Endothelial cell of umbilical vein (primary cell): ENCODE measurements around the gene GLUL. TPM values are rescaled to one million over a fixed set of nuclear protein-coding genes. Genes with fewer than 3 reads are reported as not detected.

Source experiments
- BruUV-seq: library from RNA; stranded (reverse); fragments of 400-500 nt; replicated peaks from 2 replicates; lab custom pipeline; 2021; lab: Mats Ljungman, UMichigan
- CTCF ChIA-PET: fragments of 300-600, 350-600 bp; sonication (Branson Sonifier 250); formaldehyde crosslinking; loops from one replicate; lab custom pipeline; 2021; ENCODE audit warnings: antibody characterized with exemption, inconsistent platforms; lab: Charles Lee
- POLR2A ChIA-PET: fragments of 300-600, 350-600 bp; sonication (Branson Sonifier 250); formaldehyde crosslinking; loops from one replicate; lab custom pipeline; 2021; ENCODE audit warnings: antibody characterized with exemption, inconsistent platforms; lab: Charles Lee
- DNase-seq: peaks from one replicate; pipeline ENCODE4 v3.0.0-alpha.2; 2011; ENCODE audit warnings: low read depth, low spot score
- FAIRE-seq: peaks from 2 replicates; lab custom pipeline; 2011; peaks lifted over from hg19 to GRCh38; lab: Jason Lieb, UNC
- H2AFZ ChIP-seq: 2 replicates; pipeline ENCODE4 v1.6.0; 2012; ENCODE audit warnings: low read depth, low read length, control low read depth, inconsistent platforms
- H3K27ac ChIP-seq: 2 replicates; pipeline ENCODE4 v1.5.1; 2011; ENCODE audit warnings: low read depth, mild to moderate bottlenecking, control low read depth, low read length, moderate library complexity; ENCODE audit not compliant: insufficient read depth
- H3K27me3 ChIP-seq, 2 experiments: 2 replicates each; pipeline versions ENCODE4 v1.6.0 to v1.6.1; 2011; ENCODE audit warnings: low read length in 2 of 2, mixed read lengths in 1 of 2; ENCODE audit not compliant: control insufficient read depth in 2 of 2, insufficient read depth in 2 of 2
- H3K36me3 ChIP-seq, 2 experiments: 2 replicates in 1 of 2; 3 replicates in 1 of 2; pipeline ENCODE4 v1.5.1; 2011; ENCODE audit warnings: low read length in 2 of 2, mild to moderate bottlenecking in 1 of 2, moderate library complexity in 1 of 2; ENCODE audit not compliant: control insufficient read depth in 2 of 2, insufficient read depth in 2 of 2; ENCODE audit errors: extremely low read depth in 1 of 2
- H3K4me1 ChIP-seq: 3 replicates; pipeline ENCODE4 v1.5.1; 2011; ENCODE audit warnings: mild to moderate bottlenecking, low read length; ENCODE audit not compliant: control insufficient read depth, insufficient read depth; ENCODE audit errors: extremely low read depth
- H3K4me2 ChIP-seq: 2 replicates; pipeline ENCODE4 v1.6.1; 2011; ENCODE audit warnings: low read length, control low read depth, mixed read lengths; ENCODE audit not compliant: insufficient read depth
- H3K4me3 ChIP-seq, 3 experiments: fragments of 200-600 bp in 1 of 3; sonication (generic), shearing (Covaris generic) in 1 of 3; replicated peaks in 1 of 3; 2 replicates each; pipeline ENCODE4 v1.5.1; 2011 to 2016; ENCODE audit warnings: control low read depth in 3 of 3, low read length in 3 of 3, mild to moderate bottlenecking in 2 of 3, inconsistent platforms in 1 of 3, low read depth in 1 of 3, moderate library complexity in 1 of 3; ENCODE audit not compliant: insufficient read depth in 1 of 3
- H3K79me2 ChIP-seq: 2 replicates; pipeline ENCODE4 v1.6.0; 2012; ENCODE audit warnings: low read length, inconsistent platforms; ENCODE audit not compliant: control insufficient read depth, insufficient read depth
- H3K9ac ChIP-seq: replicated peaks from 2 replicates; pipeline ENCODE3; 2011; ENCODE audit warnings: low read length, control low read depth; ENCODE audit not compliant: insufficient read depth; ENCODE audit errors: extremely low read depth
- H3K9me1 ChIP-seq: replicated peaks from 3 replicates; pipeline ENCODE4 v1.6.0; 2011; ENCODE audit warnings: mild to moderate bottlenecking, low read length; ENCODE audit not compliant: control insufficient read depth, insufficient read depth; ENCODE audit errors: extremely low read depth
- H3K9me3 ChIP-seq: replicated peaks from 2 replicates; pipeline ENCODE4 v1.5.1; 2012; ENCODE audit warnings: low read length, inconsistent platforms; ENCODE audit not compliant: control insufficient read depth, insufficient read depth
- H4K20me1 ChIP-seq: replicated peaks from 2 replicates; pipeline ENCODE3; 2011; ENCODE audit warnings: mild to moderate bottlenecking, low read length; ENCODE audit not compliant: control insufficient read depth, insufficient read depth; ENCODE audit errors: extremely low read depth
- EZH2 ChIP-seq: IDR thresholded peaks from 2 replicates; pipeline ENCODE4 v1.6.1; 2012; ENCODE audit warnings: borderline replicate concordance, low read depth, mild to moderate bottlenecking, moderate library complexity, low read length, inconsistent platforms; ENCODE audit not compliant: severe bottlenecking
- FOS ChIP-seq: IDR thresholded peaks from 2 replicates; pipeline ENCODE4 v1.6.1; 2011; ENCODE audit warnings: mild to moderate bottlenecking, low read length, moderate library complexity, borderline replicate concordance; ENCODE audit not compliant: insufficient read depth
- GATA2 ChIP-seq: IDR thresholded peaks from 2 replicates; pipeline ENCODE4 v1.7.0; 2011; ENCODE audit warnings: low read depth, mild to moderate bottlenecking, moderate library complexity, mixed read lengths, low read length; ENCODE audit not compliant: insufficient read length, insufficient read depth
- JUN ChIP-seq: IDR thresholded peaks from 2 replicates; pipeline ENCODE4 v1.6.1; 2011; ENCODE audit warnings: borderline replicate concordance, low read depth; ENCODE audit not compliant: insufficient read length, insufficient read depth
- MYC ChIP-seq: IDR thresholded peaks from one replicate; pipeline ENCODE4 v1.6.1; 2011; ENCODE audit warnings: mild to moderate bottlenecking, low read depth, low read length
- POLR2A ChIP-seq: IDR thresholded peaks from 2 replicates; pipeline ENCODE4 v1.6.1; 2012; ENCODE audit warnings: low read depth, mild to moderate bottlenecking, control low read depth, low read length
- POLR2AphosphoS5 ChIP-seq: IDR thresholded peaks from 2 replicates; pipeline ENCODE4 v1.6.1; 2012; ENCODE audit warnings: low read depth, mild to moderate bottlenecking, control low read depth, low read length, moderate library complexity; ENCODE audit not compliant: insufficient read depth
- dilution Hi-C: fragments of 300-500 bp; cut with MboI; formaldehyde crosslinking; loops from one replicate; pipeline ENCODE4 v1.15.0; 2019; ENCODE audit warnings: low sequenced_read_pairs; ENCODE audit not compliant: extremely low pct_ligation_motif_present
- intact Hi-C: fragments of 100-400 bp; cut with micrococcal nuclease; formaldehyde crosslinking; loops from one replicate; pipeline ENCODE4 v1.10.0; 2022
- polyA plus RNA-seq, 4 experiments: library from polyadenylated mRNA; depleted of rRNA in 3 of 4; stranded (reverse) in 3 of 4; unstranded in 1 of 4; fragments of >200 nt; gene quantifications; 2 replicates each; pipeline versions ENCODE4 v1.2.1 to v1.2.3, GENCODE V29; 2011 to 2012; ENCODE audit warnings: missing spikeins in 1 of 4
- total RNA-seq: library from RNA; stranded (reverse); gene quantifications from 2 replicates; pipeline ENCODE4 v1.2.3, GENCODE V29; 2021
- TF ChIP-seq, protein P1 (sequence below): IDR thresholded peaks from 2 replicates; pipeline ENCODE4 v1.6.1; 2011; ENCODE audit not compliant: insufficient read depth, insufficient read length
- TF ChIP-seq, protein P2 (sequence below), 2 donors: IDR thresholded peaks; 1 replicate in 1 of 2; 2 replicates in 1 of 2; pipeline ENCODE4 v1.5.1; 2011; ENCODE audit warnings: low read length in 2 of 2, mild to moderate bottlenecking in 2 of 2, moderate library complexity in 2 of 2, control low read depth in 1 of 2, inconsistent platforms in 1 of 2, low read depth in 1 of 2; ENCODE audit not compliant: insufficient read depth in 1 of 2; ENCODE audit errors: extremely low read depth in 1 of 2

Gene GLUL
- total and polyA plus RNA-seq, 2 donors (not counting 3 experiments of a cell fraction or from before 2014, with no cell fraction given) = 172 to 187 TPM

GRCh38 chr1:182348961-182349747, 42.4 kb downstream of the GLUL start:
- POLR2A ChIA-PET = no interaction called here
- peaks cover 0 to 2% of the 10 kb centered on the region in 2 experiments for H3K27me3 ChIP-seq
- intact Hi-C loops = no loop called here
- H3K4me2 ChIP-seq = no peak overlapping the region
- no peaks in the 10 kb centered on the region for H3K4me1 ChIP-seq
- TF ChIP-seq POLR2AphosphoS5 = no peak
- H3K4me3 ChIP-seq = no peak overlapping the region
- CTCF ChIA-PET = no interaction called here
- no peaks in the 10 kb centered on the region for H4K20me1 ChIP-seq
- no peak overlapping the region for H3K27ac ChIP-seq
- no peaks in the 10 kb centered on the region for H3K9me3 ChIP-seq
- no peaks in the 10 kb centered on the region for H3K9me1 ChIP-seq
- FAIRE-seq (no peak), DNase-seq (no peak)
- H3K9ac ChIP-seq = no peak overlapping the region
- BruUV-seq = no TSS peak
- H3K36me3 ChIP-seq = no peaks in the 10 kb centered on the region
- dilution Hi-C loops = no loop called here
- no peak overlapping the region for H2AFZ ChIP-seq
- H3K79me2 ChIP-seq = no peaks in the 10 kb centered on the region

DNA sequence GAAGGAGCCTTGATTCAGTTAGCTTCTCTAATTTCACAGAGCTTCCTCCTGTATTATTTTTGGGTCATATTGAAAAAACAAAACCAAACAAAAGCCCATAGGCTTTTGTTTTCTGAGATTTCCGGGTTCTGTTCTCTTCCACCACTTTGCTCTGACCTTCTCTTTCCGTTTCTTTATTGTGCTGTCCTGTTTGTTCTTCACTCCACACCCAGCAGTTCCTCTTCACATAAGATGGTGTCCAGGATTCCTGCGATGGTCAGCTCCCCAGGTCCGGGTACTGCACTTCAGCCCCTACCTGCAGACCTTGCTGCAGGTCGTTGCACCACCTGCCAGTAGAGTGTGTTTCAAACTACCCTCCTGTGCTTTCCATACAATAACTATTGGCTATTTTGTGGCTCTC, 44.6 kb downstream of the GLUL start:
- H3K36me3 ChIP-seq = no peaks in the 10 kb centered on the region
- no peak overlapping the region for H3K9ac ChIP-seq
- DNase-seq (no peak), FAIRE-seq (no peak)
- H2AFZ ChIP-seq = no peak overlapping the region
- dilution Hi-C loops (no loop called here), intact Hi-C loops (no loop called here)
- POLR2A ChIA-PET = no interaction called here
- H3K27me3 ChIP-seq = peaks cover 0 to 2% of the 10 kb centered on the region in 2 experiments
- BruUV-seq = no TSS peak
- TF ChIP-seq MYC (no peak), POLR2AphosphoS5 (no peak), EZH2 (no peak), FOS (no peak), POLR2A (no peak), JUN (no peak), GATA2 (no peak)
- TF ChIP-seq, protein P1, sequence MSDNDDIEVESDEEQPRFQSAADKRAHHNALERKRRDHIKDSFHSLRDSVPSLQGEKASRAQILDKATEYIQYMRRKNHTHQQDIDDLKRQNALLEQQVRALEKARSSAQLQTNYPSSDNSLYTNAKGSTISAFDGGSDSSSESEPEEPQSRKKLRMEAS = no peak
- TF ChIP-seq, protein P2, sequence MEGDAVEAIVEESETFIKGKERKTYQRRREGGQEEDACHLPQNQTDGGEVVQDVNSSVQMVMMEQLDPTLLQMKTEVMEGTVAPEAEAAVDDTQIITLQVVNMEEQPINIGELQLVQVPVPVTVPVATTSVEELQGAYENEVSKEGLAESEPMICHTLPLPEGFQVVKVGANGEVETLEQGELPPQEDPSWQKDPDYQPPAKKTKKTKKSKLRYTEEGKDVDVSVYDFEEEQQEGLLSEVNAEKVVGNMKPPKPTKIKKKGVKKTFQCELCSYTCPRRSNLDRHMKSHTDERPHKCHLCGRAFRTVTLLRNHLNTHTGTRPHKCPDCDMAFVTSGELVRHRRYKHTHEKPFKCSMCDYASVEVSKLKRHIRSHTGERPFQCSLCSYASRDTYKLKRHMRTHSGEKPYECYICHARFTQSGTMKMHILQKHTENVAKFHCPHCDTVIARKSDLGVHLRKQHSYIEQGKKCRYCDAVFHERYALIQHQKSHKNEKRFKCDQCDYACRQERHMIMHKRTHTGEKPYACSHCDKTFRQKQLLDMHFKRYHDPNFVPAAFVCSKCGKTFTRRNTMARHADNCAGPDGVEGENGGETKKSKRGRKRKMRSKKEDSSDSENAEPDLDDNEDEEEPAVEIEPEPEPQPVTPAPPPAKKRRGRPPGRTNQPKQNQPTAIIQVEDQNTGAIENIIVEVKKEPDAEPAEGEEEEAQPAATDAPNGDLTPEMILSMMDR (IDR thresholded peaks at IDR 0.05; ENCODE audit: extremely low read depth in 1 of 2, insufficient read depth in 1 of 2, low read depth in 1 of 2, low read length in 2 of 2) = no peak
- H3K9me1 ChIP-seq = no peaks in the 10 kb centered on the region
- H3K79me2 ChIP-seq = no peaks in the 10 kb centered on the region
- no peaks in the 10 kb centered on the region for H3K4me1 ChIP-seq
- CTCF ChIA-PET = no interaction called here
- H3K27ac ChIP-seq = no peak overlapping the region
- no peak overlapping the region for H3K4me3 ChIP-seq
- no peak overlapping the region for H3K4me2 ChIP-seq
- no peaks in the 10 kb centered on the region for H3K9me3 ChIP-seq
- no peaks in the 10 kb centered on the region for H4K20me1 ChIP-seq
